ENCODE measurements around the gene TSC22D1.

TSC22D1 gene

GRCh38 chr13:44399074-44399473 is 177.1 kb downstream of the TSC22D1 start:
- DNase-seq = no peak
- CTCF ChIA-PET = no interaction called here
- Mint-ChIP-seq H3K4me1 (no peaks in the 10 kb centered on the region), H3K36me3 (no peaks in the 10 kb centered on the region), H3K27me3 (no peaks in the 10 kb centered on the region), H3K27ac (no peak overlapping the region), H3K9me3 (no peaks in the 10 kb centered on the region), H3K4me3 (no peak overlapping the region)

- no peaks in the 10 kb centered on the region for H3K4me1 Mint-ChIP-seq
- DNase-seq = no peak
- no peak overlapping the region for H3K4me3 Mint-ChIP-seq
- H3K27me3 Mint-ChIP-seq = no peaks in the 10 kb centered on the region
- H3K27ac Mint-ChIP-seq = no peak overlapping the region
- CTCF ChIA-PET = no interaction called here
- no peaks in the 10 kb centered on the region for H3K9me3 Mint-ChIP-seq
- no peaks in the 10 kb centered on the region for H3K36me3 Mint-ChIP-seq
These were observed 177.5 kb downstream of the TSC22D1 start for GRCh38 chr13:44398606-44399005.

- Mint-ChIP-seq H3K36me3 (no peaks in the 10 kb centered on the region), H3K27me3 (peaks cover 6% of the 10 kb centered on the region), H3K27ac (no peak overlapping the region), H3K4me3 (no peak overlapping the region), H3K4me1 (no peaks in the 10 kb centered on the region), H3K9me3 (no peaks in the 10 kb centered on the region)
- CTCF ChIA-PET = no interaction called here
- DNase-seq = no peak
These were observed 178.3 kb downstream of the TSC22D1 start for GRCh38 chr13:44397766-44398223.

- Mint-ChIP-seq H3K27me3 (peaks cover 10% of the 10 kb centered on the region), H3K4me3 (no peak overlapping the region), H3K9me3 (no peaks in the 10 kb centered on the region), H3K27ac (no peak overlapping the region), H3K36me3 (no peaks in the 10 kb centered on the region), H3K4me1 (no peaks in the 10 kb centered on the region)
- CTCF ChIA-PET = no interaction called here
- DNase-seq = no peak
These were observed 179.2 kb downstream of the TSC22D1 start for GRCh38 chr13:44396701-44397580.

- no peak overlapping the region for H3K27ac Mint-ChIP-seq
- no peaks in the 10 kb centered on the region for H3K4me1 Mint-ChIP-seq
- H3K27me3 Mint-ChIP-seq = peaks cover 12% of the 10 kb centered on the region
- no peak overlapping the region for H3K4me3 Mint-ChIP-seq
- no peaks in the 10 kb centered on the region for H3K9me3 Mint-ChIP-seq
- DNase-seq = no peak
- no peaks in the 10 kb centered on the region for H3K36me3 Mint-ChIP-seq
- CTCF ChIA-PET = no interaction called here
These were observed 180.0 kb downstream of the TSC22D1 start for GRCh38 chr13:44395976-44396694.

GRCh38 chr13:44394658-44395057 is 181.5 kb downstream of the TSC22D1 start:
- H3K27ac Mint-ChIP-seq = no peak overlapping the region
- H3K27me3 Mint-ChIP-seq = peaks cover 12% of the 10 kb centered on the region
- DNase-seq = no peak
- H3K9me3 Mint-ChIP-seq = no peaks in the 10 kb centered on the region
- no peak overlapping the region for H3K4me3 Mint-ChIP-seq
- no peaks in the 10 kb centered on the region for H3K4me1 Mint-ChIP-seq
- H3K36me3 Mint-ChIP-seq = no peaks in the 10 kb centered on the region
- CTCF ChIA-PET = no interaction called here

- no peaks in the 10 kb centered on the region for H3K4me1 Mint-ChIP-seq
- peaks cover 12% of the 10 kb centered on the region for H3K27me3 Mint-ChIP-seq
- DNase-seq = no peak
- no peak overlapping the region for H3K4me3 Mint-ChIP-seq
- H3K9me3 Mint-ChIP-seq = no peaks in the 10 kb centered on the region
- CTCF ChIA-PET = no interaction called here
- H3K27ac Mint-ChIP-seq = no peak overlapping the region
- no peaks in the 10 kb centered on the region for H3K36me3 Mint-ChIP-seq
These were observed 182.7 kb downstream of the TSC22D1 start for GRCh38 chr13:44393391-44393790.

GRCh38 chr13:44389876-44390275 is 186.3 kb downstream of the TSC22D1 start:
- peaks cover 12% of the 10 kb centered on the region for H3K27me3 Mint-ChIP-seq
- H3K27ac Mint-ChIP-seq = no peak overlapping the region
- no peak for DNase-seq
- no peaks in the 10 kb centered on the region for H3K36me3 Mint-ChIP-seq
- no peak overlapping the region for H3K4me3 Mint-ChIP-seq
- H3K9me3 Mint-ChIP-seq = no peaks in the 10 kb centered on the region
- CTCF ChIA-PET = no interaction called here
- no peaks in the 10 kb centered on the region for H3K4me1 Mint-ChIP-seq

- no peak for DNase-seq
- Mint-ChIP-seq H3K27ac (no peak overlapping the region), H3K9me3 (no peaks in the 10 kb centered on the region), H3K4me1 (no peaks in the 10 kb centered on the region), H3K36me3 (no peaks in the 10 kb centered on the region), H3K4me3 (no peak overlapping the region), H3K27me3 (peaks cover 12% of the 10 kb centered on the region)
- CTCF ChIA-PET = no interaction called here
These were observed 187.0 kb downstream of the TSC22D1 start for GRCh38 chr13:44389060-44389666.

- Mint-ChIP-seq H3K27ac (no peak overlapping the region), H3K4me3 (no peak overlapping the region), H3K4me1 (no peaks in the 10 kb centered on the region), H3K36me3 (no peaks in the 10 kb centered on the region), H3K27me3 (peaks cover 12% of the 10 kb centered on the region), H3K9me3 (no peaks in the 10 kb centered on the region)
- CTCF ChIA-PET = no interaction called here
- no peak for DNase-seq
These were observed 187.6 kb downstream of the TSC22D1 start for GRCh38 chr13:44388427-44389059.

GRCh38 chr13:44386913-44387556 is 189.1 kb downstream of the TSC22D1 start:
- H3K27ac Mint-ChIP-seq = no peak overlapping the region
- peaks cover 4% of the 10 kb centered on the region for H3K27me3 Mint-ChIP-seq
- H3K4me3 Mint-ChIP-seq = no peak overlapping the region
- H3K36me3 Mint-ChIP-seq = no peaks in the 10 kb centered on the region
- DNase-seq = no peak
- CTCF ChIA-PET = no interaction called here
- no peaks in the 10 kb centered on the region for H3K9me3 Mint-ChIP-seq
- no peaks in the 10 kb centered on the region for H3K4me1 Mint-ChIP-seq

- H3K9me3 Mint-ChIP-seq = no peaks in the 10 kb centered on the region
- CTCF ChIA-PET = no interaction called here
These were observed 190.3 kb downstream of the TSC22D1 start for GRCh38 chr13:44385847-44386246.

GRCh38 chr13:44385401-44385800 is 190.7 kb downstream of the TSC22D1 start:
- CTCF ChIA-PET = no interaction called here
- H3K9me3 Mint-ChIP-seq = no peaks in the 10 kb centered on the region
- no peak overlapping the region for H3K4me3 Mint-ChIP-seq
- no peaks in the 10 kb centered on the region for H3K4me1 Mint-ChIP-seq
- no peaks in the 10 kb centered on the region for H3K36me3 Mint-ChIP-seq
- no peaks in the 10 kb centered on the region for H3K27me3 Mint-ChIP-seq
- no peak overlapping the region for H3K27ac Mint-ChIP-seq
- DNase-seq = no peak

More at GRCh38 chr13:44385847-44386246, 190.3 kb downstream of the TSC22D1 start:
- no peaks in the 10 kb centered on the region for H3K4me1 Mint-ChIP-seq
- H3K36me3 Mint-ChIP-seq = no peaks in the 10 kb centered on the region
- DNase-seq = no peak
- H3K27ac Mint-ChIP-seq = no peak overlapping the region
- no peaks in the 10 kb centered on the region for H3K27me3 Mint-ChIP-seq
- H3K4me3 Mint-ChIP-seq = no peak overlapping the region

- CTCF ChIA-PET = no interaction called here
- H3K36me3 Mint-ChIP-seq = no peaks in the 10 kb centered on the region
- no peaks in the 10 kb centered on the region for H3K4me1 Mint-ChIP-seq
- H3K4me3 Mint-ChIP-seq = no peak overlapping the region
- H3K27ac Mint-ChIP-seq = no peak overlapping the region
- H3K27me3 Mint-ChIP-seq = no peaks in the 10 kb centered on the region
- no peak for DNase-seq
- no peaks in the 10 kb centered on the region for H3K9me3 Mint-ChIP-seq
These were observed 191.4 kb downstream of the TSC22D1 start for GRCh38 chr13:44384778-44385177.
